Hematopoietic multipotent progenitor cell treated with erythropoietin and hydrocortisone succinate and interleukin-3 and kit ligand, for 4 days (in vitro differentiated cells): ENCODE data around the gene EIF5A2.

Experiments used
- DNase-seq: peaks from one replicate; pipeline ENCODE4 v3.0.0-alpha.2; 2015

The EIF5A2 gene

DNA sequence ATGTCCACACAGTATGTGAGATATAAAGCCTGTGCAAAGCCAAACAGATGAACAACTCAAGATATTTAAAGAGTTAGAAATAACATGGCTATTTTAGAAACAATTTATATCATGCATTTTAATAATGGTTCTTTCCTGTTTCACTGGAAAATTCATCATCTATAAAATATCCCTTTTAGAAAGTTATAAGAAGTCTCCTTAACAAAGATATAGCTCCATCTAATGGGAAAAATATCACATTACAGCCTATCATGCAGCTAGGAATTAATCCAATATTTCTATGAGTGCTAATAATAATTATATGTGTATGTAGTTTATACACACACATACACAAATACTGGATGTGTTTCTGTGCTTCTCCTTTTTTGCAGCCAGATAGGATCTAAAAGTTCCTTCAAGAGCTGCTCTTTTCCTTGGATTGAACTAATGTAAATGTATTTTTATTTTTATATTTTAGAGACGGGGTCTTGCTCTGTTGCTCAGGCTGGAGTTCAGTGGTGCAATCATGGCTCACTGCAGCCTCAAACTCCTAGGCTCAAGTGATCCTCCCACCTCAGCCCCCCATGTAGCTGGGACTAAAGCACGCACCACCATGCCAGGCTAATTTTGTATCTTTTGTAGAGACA is 60.0 kb downstream of the EIF5A2 start:
- peak; percentile 55 for DNase-seq

DNA sequence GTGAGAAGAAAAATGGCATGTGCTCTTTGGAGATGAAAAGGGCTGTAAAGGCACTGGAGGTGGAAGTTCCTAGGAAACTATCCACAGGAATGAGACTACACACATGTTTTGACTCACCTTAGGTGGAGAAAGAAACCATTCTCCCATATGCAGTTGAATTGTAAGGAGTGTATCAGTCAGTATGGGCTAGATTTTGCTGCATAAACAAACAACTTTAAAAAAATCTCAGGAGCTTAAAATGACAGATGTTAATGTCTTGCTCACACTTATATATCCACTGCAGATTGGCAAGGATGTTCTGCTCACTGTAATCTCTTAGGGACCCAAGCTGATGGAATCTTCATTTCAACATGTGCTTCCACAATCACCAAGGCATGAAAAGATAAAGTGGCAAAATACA is 64.1 kb downstream of the EIF5A2 start:
- no peak for DNase-seq

DNA sequence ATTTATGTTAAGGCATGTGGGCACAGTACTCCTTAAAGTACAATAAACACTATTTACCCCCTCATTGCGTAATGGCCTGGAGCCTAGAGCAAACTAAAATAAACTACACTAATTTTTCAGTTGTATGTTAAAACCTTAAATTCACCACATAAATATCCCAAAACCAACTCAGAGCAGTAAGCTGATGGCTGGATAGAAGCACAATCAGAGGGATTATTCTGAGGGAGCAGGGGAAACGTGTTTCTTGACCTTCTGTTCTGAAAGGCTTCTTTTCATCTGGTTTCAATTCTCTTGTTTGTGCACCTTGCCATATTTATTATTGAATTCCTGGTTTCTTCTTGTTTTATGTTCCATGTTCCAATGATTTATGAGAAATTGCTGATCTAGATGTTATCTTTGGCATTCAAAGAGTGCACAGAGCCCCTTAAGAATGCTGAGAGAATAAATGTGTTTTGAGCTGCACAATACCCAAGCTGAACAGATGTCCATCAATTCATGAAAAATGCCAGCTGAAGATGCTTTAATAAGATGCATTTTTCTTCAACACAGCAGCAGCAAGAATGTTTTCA is 68.1 kb downstream of the EIF5A2 start:
- no peak for DNase-seq

DNA sequence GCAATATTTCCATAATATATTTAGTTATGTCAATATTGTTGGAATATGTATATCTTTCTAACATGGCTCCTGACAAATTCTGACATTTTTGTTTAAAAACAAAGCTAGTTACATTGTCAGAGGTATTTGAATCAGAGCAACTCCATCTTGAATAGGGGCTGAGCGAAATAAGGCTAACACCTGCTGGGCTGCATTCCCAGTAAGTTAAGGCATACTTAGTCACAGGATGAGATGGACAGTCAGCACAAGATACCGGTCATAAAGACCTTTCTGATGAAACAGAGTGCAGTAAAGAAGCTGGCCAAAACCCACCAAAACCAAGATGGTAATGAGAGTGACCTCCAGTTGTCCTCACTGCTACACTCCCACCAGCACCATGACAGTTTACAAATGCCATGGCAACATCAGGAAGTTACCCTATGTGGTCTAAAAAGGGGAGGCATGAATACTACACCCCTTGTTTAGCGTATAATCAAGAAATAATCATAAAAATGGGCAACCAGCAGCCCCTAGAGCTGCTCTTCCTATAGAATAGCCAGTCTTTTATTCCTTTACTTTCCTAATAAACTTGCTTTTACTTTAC is 68.8 kb downstream of the EIF5A2 start:
- no peak for DNase-seq
